HL-60 (cell line): ENCODE results near the gene CCL19.

ENCODE experiments used
- DNase-seq, 2 experiments: peaks; one replicate each; pipeline ENCODE4 v3.0.0-alpha.2; 2010 to 2020; ENCODE audit warnings: low read depth in 1 of 2, low spot score in 1 of 2
- H3K27ac ChIP-seq: fragments of 250-450 bp; sonication (Bioruptor Pico); replicated peaks from 2 replicates; pipeline ENCODE4 v1.5.1; 2020; ENCODE audit warnings: mild to moderate bottlenecking, moderate library complexity
- H3K27me3 ChIP-seq: fragments of 250-450 bp; sonication (Bioruptor Pico); 2 replicates; pipeline ENCODE4 v1.5.1; 2021; ENCODE audit warnings: mild to moderate bottlenecking, moderate library complexity; ENCODE audit not compliant: insufficient read depth, poor library complexity, severe bottlenecking
- H3K4me3 ChIP-seq: replicated peaks from 2 replicates; pipeline ENCODE4 v1.5.1; 2011; ENCODE audit warnings: mild to moderate bottlenecking, control low read depth, low read length; ENCODE audit not compliant: insufficient read depth
- CTCF ChIP-seq: IDR thresholded peaks from one replicate; pipeline ENCODE4 v1.5.1; 2011; ENCODE audit warnings: low read length, control low read depth, inconsistent platforms; ENCODE audit not compliant: insufficient read depth
- GABPA ChIP-seq: IDR thresholded peaks from 2 replicates; pipeline ENCODE4 v1.6.1; 2012; ENCODE audit warnings: low read depth
- POLR2AphosphoS5 ChIP-seq: IDR thresholded peaks from 2 replicates; pipeline ENCODE4 v1.6.1; 2012; ENCODE audit warnings: low read depth
- REST ChIP-seq: IDR thresholded peaks from 2 replicates; pipeline ENCODE4 v1.6.1; 2012; ENCODE audit warnings: low read depth; ENCODE audit not compliant: insufficient replicate concordance
- SPI1 ChIP-seq: IDR thresholded peaks from 2 replicates; pipeline ENCODE4 v1.6.1; 2012; ENCODE audit warnings: low read depth, mild to moderate bottlenecking, borderline replicate concordance

The CCL19 gene

GRCh38 chr9:34646211-34647083, 44.6 kb downstream of the CCL19 start, which contains the start of gene GALT:
GALT (plus strand) TSS chr9:34646675; CDS start chr9:34646705, 30 bp downstream.
- Histone ChIP-seq H3K27ac (peak within 1 kb of the TSS; percentile 69), H3K4me3 (peak within 1 kb of the TSS; percentile 72), H3K27me3 (no peaks in the 10 kb centered on the region)
- peak; percentile 32 for TF ChIP-seq REST
- TF ChIP-seq POLR2AphosphoS5, result peak; percentile 49; the same call in 1 of the 2 replicates
- peak; percentile 44 for TF ChIP-seq CTCF
- 0 out of 2 replicates have a peak, but pooled peaks have one; percentile 11 for TF ChIP-seq GABPA
- no peak for TF ChIP-seq SPI1
- peak; percentile 86 to 96 for DNase-seq

GRCh38 chr9:34644766-34645314, 46.2 kb downstream of the CCL19 start:
- no peak for TF ChIP-seq SPI1
- no peak for TF ChIP-seq POLR2AphosphoS5
- TF ChIP-seq CTCF, result no peak
- TF ChIP-seq REST, result no peak
- no peak for TF ChIP-seq GABPA
- Histone ChIP-seq H3K27me3 (no peaks in the 10 kb centered on the region), H3K27ac (no peak overlapping the region), H3K4me3 (no peak overlapping the region)
- no peak for DNase-seq

GRCh38 chr9:34642679-34643078, 48.4 kb downstream of the CCL19 start:
- no peak overlapping the region for H3K27ac ChIP-seq
- TF ChIP-seq REST (no peak), GABPA (no peak), POLR2AphosphoS5 (no peak), SPI1 (no peak), CTCF (no peak)
- no peaks in the 10 kb centered on the region for H3K27me3 ChIP-seq
- DNase-seq, result no peak
- no peak overlapping the region for H3K4me3 ChIP-seq
